Vagina (tissue), 2 donors: ENCODE data around the gene SLC22A17. TPM values are rescaled to one million over a fixed set of nuclear protein-coding genes. Genes with fewer than 3 reads are reported as not detected.
A peak's percentile ranks its signal among the peaks of the same experiment; 100 is the strongest.

Experiments used
- DNase-seq, 2 donors: peaks; one replicate each; pipeline ENCODE4 v3.0.0-alpha.2; 2017; ENCODE audit errors: extremely low spot score in 2 of 2
- H3K27ac ChIP-seq: fragments of 200-600 bp; sonication (generic); one replicate; pipeline ENCODE4 v1.5.1; 2019
- H3K27me3 ChIP-seq: fragments of 200-600 bp; sonication (generic); one replicate; pipeline ENCODE4 v1.5.1; 2019
- H3K36me3 ChIP-seq, 2 donors: fragments of 200-600 bp; sonication (generic); one replicate each; pipeline ENCODE4 v1.5.1; 2017 to 2019
- H3K4me1 ChIP-seq: fragments of 200-600 bp; sonication (generic); one replicate; pipeline ENCODE4 v1.5.1; 2019
- H3K4me3 ChIP-seq, 2 donors: fragments of 200-600 bp; sonication (generic); 1 replicate in 1 of 2; 2 replicates in 1 of 2; pipeline ENCODE4 v1.5.1; 2016 to 2019
- H3K9me3 ChIP-seq: fragments of 200-600 bp; sonication (generic); one replicate; pipeline ENCODE4 v1.5.1; 2019
- CTCF ChIP-seq, 3 experiments: fragments of 450-650 bp in 2 of 3; fragments of 200-600 bp in 1 of 3; sonication (generic) in 1 of 3; IDR thresholded peaks; one replicate each; pipeline ENCODE4 v1.5.1; 2017 to 2019; ENCODE audit warnings: antibody characterized with exemption in 3 of 3, mild to moderate bottlenecking in 2 of 3, moderate library complexity in 2 of 3
- POLR2A ChIP-seq, 2 donors: fragments of 450-650 bp; IDR thresholded peaks; one replicate each; pipeline ENCODE4 v1.6.1; 2017; ENCODE audit warnings: antibody characterized with exemption in 2 of 2, mild to moderate bottlenecking in 2 of 2, moderate library complexity in 2 of 2
- POLR2AphosphoS5 ChIP-seq, 2 donors: sonication (generic); formaldehyde crosslinking; IDR thresholded peaks; one replicate each; pipeline ENCODE4 v1.9.0; 2017; ENCODE audit warnings: antibody characterized with exemption in 2 of 2, mild to moderate bottlenecking in 2 of 2, low read depth in 1 of 2; ENCODE audit not compliant: insufficient read depth in 1 of 2
- intact Hi-C: fragments of 100-400 bp; cut with DNase I; formaldehyde crosslinking; loops from one replicate; pipeline ENCODE4 v1.15.1; 2023
- total RNA-seq: library from RNA; depleted of rRNA; stranded (reverse); fragments of >200 nt; gene quantifications from one replicate; pipeline ENCODE4 v1.2.3, GENCODE V29; 2016

Gene SLC22A17
- total RNA-seq, 1 donor from 2014 or later, result 37.8 TPM

GRCh38 chr14:23382276-23382675 is 29.6 kb upstream of the SLC22A17 start:
- no peak for DNase-seq
- Histone ChIP-seq H3K27me3 (no peaks in the 10 kb centered on the region), H3K4me1 (no peaks in the 10 kb centered on the region), H3K9me3 (no peaks in the 10 kb centered on the region), H3K36me3 (no peaks in the 10 kb centered on the region), H3K27ac (no peak overlapping the region), H3K4me3 (no peak overlapping the region)
- TF ChIP-seq CTCF (IDR thresholded peaks at IDR 0.05) (no peak), POLR2AphosphoS5 (IDR thresholded peaks at IDR 0.05; ENCODE audit: insufficient read depth in 1 of 2, low read depth in 1 of 2) (no peak), POLR2A (IDR thresholded peaks at IDR 0.05) (no peak)
- intact Hi-C loops, result no loop called here

GRCh38 chr14:23381871-23382270 is 29.2 kb upstream of the SLC22A17 start:
- no peaks in the 10 kb centered on the region for H3K36me3 ChIP-seq
- DNase-seq, result no peak
- H3K27ac ChIP-seq, result no peak overlapping the region
- no peak overlapping the region for H3K4me3 ChIP-seq
- no peaks in the 10 kb centered on the region for H3K4me1 ChIP-seq
- no peaks in the 10 kb centered on the region for H3K9me3 ChIP-seq
- no peaks in the 10 kb centered on the region for H3K27me3 ChIP-seq
- intact Hi-C loops, result no loop called here
- no peak for TF ChIP-seq POLR2A (IDR thresholded peaks at IDR 0.05)
- TF ChIP-seq POLR2AphosphoS5 (IDR thresholded peaks at IDR 0.05; ENCODE audit: insufficient read depth in 1 of 2, low read depth in 1 of 2), result no peak
- no peak for TF ChIP-seq CTCF (IDR thresholded peaks at IDR 0.05)

GRCh38 chr14:23380976-23381375 is 28.3 kb upstream of the SLC22A17 start:
- Histone ChIP-seq H3K27ac (no peak overlapping the region), H3K4me3 (no peak overlapping the region), H3K9me3 (no peaks in the 10 kb centered on the region), H3K4me1 (no peaks in the 10 kb centered on the region), H3K27me3 (no peaks in the 10 kb centered on the region), H3K36me3 (no peaks in the 10 kb centered on the region)
- intact Hi-C loops, result no loop called here
- DNase-seq, result no peak
- TF ChIP-seq CTCF (IDR thresholded peaks at IDR 0.05), result no peak
- no peak for TF ChIP-seq POLR2AphosphoS5 (IDR thresholded peaks at IDR 0.05; ENCODE audit: insufficient read depth in 1 of 2, low read depth in 1 of 2)

- no peaks in the 10 kb centered on the region for H3K36me3 ChIP-seq
- DNase-seq, result no peak
- TF ChIP-seq CTCF (IDR thresholded peaks at IDR 0.05) (no peak), POLR2AphosphoS5 (IDR thresholded peaks at IDR 0.05; ENCODE audit: insufficient read depth in 1 of 2, low read depth in 1 of 2) (peak in 1 of 2 donors; percentile 0)
- H3K27me3 ChIP-seq, result no peaks in the 10 kb centered on the region
- H3K9me3 ChIP-seq, result no peaks in the 10 kb centered on the region
- H3K4me3 ChIP-seq, result no peak overlapping the region
- H3K27ac ChIP-seq, result no peak overlapping the region
- intact Hi-C loops, result no loop called here
- H3K4me1 ChIP-seq, result no peaks in the 10 kb centered on the region
Observed at GRCh38 chr14:23380197-23380914, 27.7 kb upstream of the SLC22A17 start.

- TF ChIP-seq POLR2A (IDR thresholded peaks at IDR 0.05) (no peak), POLR2AphosphoS5 (IDR thresholded peaks at IDR 0.05; ENCODE audit: insufficient read depth in 1 of 2, low read depth in 1 of 2) (peak; percentile 33 to 54), CTCF (IDR thresholded peaks at IDR 0.05) (peak; percentile 74 to 88 (median 83))
- Histone ChIP-seq H3K36me3 (no peaks in the 10 kb centered on the region), H3K9me3 (no peaks in the 10 kb centered on the region), H3K4me1 (no peaks in the 10 kb centered on the region), H3K4me3 (no peak overlapping the region), H3K27ac (no peak overlapping the region), H3K27me3 (no peaks in the 10 kb centered on the region)
- DNase-seq, result no peak
- intact Hi-C loops, result no loop called here
Observed at GRCh38 chr14:23379366-23380196, 26.9 kb upstream of the SLC22A17 start.
